OCI-M2 (cell line): Measurements from ENCODE around the gene NKX2-4.
"Not testable (repeated sequence)": the region's sequence is repeated elsewhere in the genome, so short reads cannot be mapped to it uniquely, and the experiment has no call there.

Experiments
- DNase-seq: peaks from one replicate; lab custom pipeline; 2025; ENCODE audit not compliant: unreplicated experiment; lab: John Stamatoyannopoulos, UW

Gene NKX2-4

GRCh38 chr20:21394551-21394950, 2.8 kb downstream of the NKX2-4 start:
- no peak for DNase-seq

GRCh38 chr20:21393816-21394519, 3.4 kb downstream of the NKX2-4 start:
- no peak for DNase-seq

GRCh38 chr20:21393166-21393565, 4.2 kb downstream of the NKX2-4 start:
- no peak for DNase-seq

GRCh38 chr20:21391972-21392352, 5.4 kb downstream of the NKX2-4 start:
- DNase-seq: no peak

- no peak for DNase-seq
Observed at GRCh38 chr20:21391185-21391971, 5.9 kb downstream of the NKX2-4 start.

GRCh38 chr20:21390768-21391167, 6.6 kb downstream of the NKX2-4 start:
- DNase-seq: no peak

- no peak for DNase-seq
Observed at GRCh38 chr20:21389368-21389767, 8.0 kb downstream of the NKX2-4 start.

- no peak for DNase-seq
Observed at GRCh38 chr20:21388566-21388965, 8.8 kb downstream of the NKX2-4 start.

GRCh38 chr20:21387528-21387927, 9.8 kb downstream of the NKX2-4 start:
- DNase-seq: no peak

DNA sequence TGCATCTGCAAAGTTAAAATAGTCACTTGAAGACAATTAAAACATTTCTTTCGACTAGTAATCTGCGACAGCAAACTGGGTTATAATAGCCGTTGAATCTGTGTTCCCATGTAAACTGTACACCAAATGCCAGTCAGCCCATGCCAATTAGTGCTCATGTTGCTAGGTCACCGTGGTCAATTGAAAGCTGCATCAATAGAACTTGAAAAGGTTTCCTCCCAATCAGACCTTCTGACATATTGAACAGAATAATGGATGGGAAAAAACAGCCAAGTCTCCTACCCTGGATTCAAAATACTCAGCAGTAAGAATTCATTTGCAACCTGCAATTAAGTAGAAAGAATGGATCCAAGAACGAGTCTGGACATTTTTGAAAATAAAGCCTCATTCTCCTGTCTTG, 11.2 kb downstream of the NKX2-4 start:
- DNase-seq: no peak

GRCh38 chr20:21384308-21384892, 12.9 kb downstream of the NKX2-4 start:
- no peak for DNase-seq

- DNase-seq: no peak
Observed at GRCh38 chr20:21381619-21382018, 15.7 kb downstream of the NKX2-4 start.

DNA sequence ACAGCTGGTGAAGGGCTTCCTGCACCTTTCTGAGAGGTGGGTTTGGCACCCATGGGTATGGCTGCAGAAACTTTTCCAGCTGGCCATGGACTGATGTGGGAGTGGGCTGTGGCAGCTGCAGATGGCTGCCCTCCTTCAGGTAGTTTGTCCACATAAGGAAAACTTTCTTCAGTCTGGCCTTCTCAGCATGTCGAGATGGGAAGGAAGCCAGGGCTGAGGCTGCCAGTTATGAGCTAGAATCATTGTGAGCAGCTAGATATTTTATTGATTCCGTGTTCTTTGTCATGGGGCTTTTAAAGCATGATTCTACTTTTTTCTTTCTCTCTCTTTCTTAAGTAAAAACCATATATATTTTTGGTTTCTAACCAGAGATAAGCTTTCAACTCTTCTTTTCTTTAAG, 16.6 kb downstream of the NKX2-4 start:
- no peak for DNase-seq

- no peak for DNase-seq
Observed at GRCh38 chr20:21378259-21378658, 19.1 kb downstream of the NKX2-4 start.

- no peak for DNase-seq
Observed at GRCh38 chr20:21377701-21378100, 19.6 kb downstream of the NKX2-4 start.

DNA sequence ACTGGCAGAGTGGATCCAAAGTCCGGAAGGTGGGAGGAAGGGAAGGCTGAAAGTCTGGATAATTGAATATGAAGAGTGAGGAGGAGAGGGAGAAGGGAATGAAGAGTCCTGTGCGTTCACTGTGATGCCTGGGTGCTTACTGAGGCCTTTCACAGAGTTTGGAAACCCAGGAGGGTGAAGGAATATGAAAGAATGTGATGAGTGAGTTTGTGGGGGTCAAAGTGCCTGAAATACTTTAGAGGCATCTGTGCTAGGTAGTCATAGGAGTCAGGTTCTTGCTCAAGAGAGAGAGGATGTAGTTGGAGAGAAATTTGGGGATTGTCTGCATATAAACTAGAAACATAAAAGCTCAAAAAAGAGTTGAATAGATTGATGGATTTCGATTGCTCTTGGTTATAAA, 20.7 kb downstream of the NKX2-4 start:
- no peak for DNase-seq

- no peak for DNase-seq
Observed at GRCh38 chr20:21373436-21373835, 23.9 kb downstream of the NKX2-4 start.

GRCh38 chr20:21372016-21372415, 25.3 kb downstream of the NKX2-4 start:
- no peak for DNase-seq

GRCh38 chr20:21371193-21371592, 26.1 kb downstream of the NKX2-4 start:
- no peak for DNase-seq

- no peak for DNase-seq
Observed at GRCh38 chr20:21368791-21369190, 28.5 kb downstream of the NKX2-4 start.

GRCh38 chr20:21366273-21366672, 31.1 kb downstream of the NKX2-4 start:
- not testable (repeated sequence) for DNase-seq

- no peak for DNase-seq
Observed at GRCh38 chr20:21365771-21366170, 31.6 kb downstream of the NKX2-4 start.
